Activated T-helper 17 cell treated with anti-CD3 and anti-CD28 coated beads, Interleukin-2, amount 50 U/mL, for 72 hours (primary cell): Measurements from ENCODE around the gene FCRL3. TPM values are rescaled to one million over a fixed set of nuclear protein-coding genes. Genes with fewer than 3 reads are reported as not detected.
"Not testable (repeated sequence)": the region's sequence is repeated elsewhere in the genome, so short reads cannot be mapped to it uniquely, and the experiment has no call there.

Source experiments
- ATAC-seq: fragments of 150-1000 bp; cut with Tn5 transposase; replicated peaks from 2 replicates; pipeline ENCODE4 v1.10.0; 2021; ENCODE audit warnings: mild to moderate bottlenecking, moderate library complexity
- H3K27ac Mint-ChIP-seq: one replicate; pipeline ENCODE4 v1.8.0; 2022; ENCODE audit warnings: mixed read lengths
- H3K27me3 Mint-ChIP-seq: one replicate; pipeline ENCODE4 v1.8.0; 2022; ENCODE audit warnings: mixed read lengths
- H3K36me3 Mint-ChIP-seq: one replicate; pipeline ENCODE4 v1.8.0; 2022; ENCODE audit warnings: low read depth, mild to moderate bottlenecking, mixed read lengths
- H3K4me1 Mint-ChIP-seq: one replicate; pipeline ENCODE4 v1.8.0; 2022; ENCODE audit warnings: mixed read lengths
- H3K4me3 Mint-ChIP-seq: one replicate; pipeline ENCODE4 v1.8.0; 2022; ENCODE audit warnings: mild to moderate bottlenecking, mixed read lengths
- H3K9me3 Mint-ChIP-seq: one replicate; pipeline ENCODE4 v1.8.0; 2022; ENCODE audit warnings: mixed read lengths
- total RNA-seq, 2 donors: library from RNA; stranded (reverse); gene quantifications; one replicate each; pipeline ENCODE4 v1.2.3, GENCODE V29; 2022

The FCRL3 gene, protein sequence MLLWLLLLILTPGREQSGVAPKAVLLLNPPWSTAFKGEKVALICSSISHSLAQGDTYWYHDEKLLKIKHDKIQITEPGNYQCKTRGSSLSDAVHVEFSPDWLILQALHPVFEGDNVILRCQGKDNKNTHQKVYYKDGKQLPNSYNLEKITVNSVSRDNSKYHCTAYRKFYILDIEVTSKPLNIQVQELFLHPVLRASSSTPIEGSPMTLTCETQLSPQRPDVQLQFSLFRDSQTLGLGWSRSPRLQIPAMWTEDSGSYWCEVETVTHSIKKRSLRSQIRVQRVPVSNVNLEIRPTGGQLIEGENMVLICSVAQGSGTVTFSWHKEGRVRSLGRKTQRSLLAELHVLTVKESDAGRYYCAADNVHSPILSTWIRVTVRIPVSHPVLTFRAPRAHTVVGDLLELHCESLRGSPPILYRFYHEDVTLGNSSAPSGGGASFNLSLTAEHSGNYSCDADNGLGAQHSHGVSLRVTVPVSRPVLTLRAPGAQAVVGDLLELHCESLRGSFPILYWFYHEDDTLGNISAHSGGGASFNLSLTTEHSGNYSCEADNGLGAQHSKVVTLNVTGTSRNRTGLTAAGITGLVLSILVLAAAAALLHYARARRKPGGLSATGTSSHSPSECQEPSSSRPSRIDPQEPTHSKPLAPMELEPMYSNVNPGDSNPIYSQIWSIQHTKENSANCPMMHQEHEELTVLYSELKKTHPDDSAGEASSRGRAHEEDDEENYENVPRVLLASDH
- 1 to 10 TPM in 1 of 2 donors, under 1 TPM in 1; 0.41 to 1.1 TPM for total RNA-seq

DNA sequence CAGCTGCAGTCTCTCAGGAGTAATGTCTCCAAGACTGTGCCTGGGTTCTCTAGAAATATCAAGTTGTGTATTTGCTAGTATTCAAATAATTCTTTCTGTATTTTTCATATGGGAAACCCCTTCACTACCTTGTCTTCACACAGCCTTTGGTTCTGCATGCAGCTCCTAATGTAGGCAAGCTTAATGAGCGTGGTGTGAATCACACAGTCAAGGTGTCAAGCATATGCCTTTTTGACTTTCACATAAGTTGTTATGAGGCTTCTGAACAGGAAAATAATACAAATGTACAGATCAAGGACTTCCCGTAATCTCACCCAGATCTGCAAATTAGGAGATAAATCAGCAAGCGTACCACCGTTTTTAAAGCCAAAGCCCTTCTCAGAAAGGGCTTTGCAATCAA, at the start of gene FCRL3:
Gene FCRL3, minus strand, starts transcription at position 38 of the 400 bp plus-strand sequence. CDS start 280 bp downstream, outside the sequence.
- H3K4me1 Mint-ChIP-seq = no peaks in the 10 kb centered on the region
- H3K27me3 Mint-ChIP-seq = peaks cover 43% of the 10 kb centered on the region
- no peak within 1 kb of the TSS for H3K27ac Mint-ChIP-seq
- ATAC-seq = peak; percentile 54
- no peak within 1 kb of the TSS for H3K4me3 Mint-ChIP-seq
- no peaks in the 10 kb centered on the region for H3K36me3 Mint-ChIP-seq
- no peaks in the 10 kb centered on the region for H3K9me3 Mint-ChIP-seq

DNA sequence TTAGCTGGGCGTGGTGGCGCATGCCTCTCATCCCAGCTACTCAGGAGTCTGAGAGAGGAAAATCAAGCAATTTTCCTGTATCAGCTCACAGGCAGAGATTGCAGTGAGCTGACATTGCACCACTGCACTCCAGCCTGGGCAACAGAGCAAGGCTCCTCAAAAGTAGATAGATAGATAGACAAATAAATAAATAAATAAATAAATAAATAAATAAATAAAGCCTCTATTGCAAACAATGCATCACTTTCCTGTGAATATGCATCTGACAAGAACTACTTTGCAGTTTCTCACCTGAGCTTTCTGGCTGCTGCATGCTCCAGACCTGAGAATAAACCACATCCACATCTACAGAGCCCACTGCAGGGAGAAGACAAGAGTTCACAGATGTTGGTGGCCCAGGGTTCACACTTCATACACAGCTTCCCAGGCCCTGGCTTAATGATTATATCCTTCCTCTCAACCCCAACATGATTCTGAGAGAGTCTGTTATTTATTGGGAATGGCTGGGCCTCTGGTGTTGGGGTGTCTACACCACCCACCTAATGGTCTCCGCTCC, 47.8 kb upstream of the FCRL3 start:
- no peak for ATAC-seq
- Mint-ChIP-seq H3K4me3 (no peak overlapping the region), H3K4me1 (no peaks in the 10 kb centered on the region), H3K27me3 (peaks cover 22% of the 10 kb centered on the region), H3K36me3 (no peaks in the 10 kb centered on the region), H3K27ac (no peak overlapping the region), H3K9me3 (no peaks in the 10 kb centered on the region)

DNA sequence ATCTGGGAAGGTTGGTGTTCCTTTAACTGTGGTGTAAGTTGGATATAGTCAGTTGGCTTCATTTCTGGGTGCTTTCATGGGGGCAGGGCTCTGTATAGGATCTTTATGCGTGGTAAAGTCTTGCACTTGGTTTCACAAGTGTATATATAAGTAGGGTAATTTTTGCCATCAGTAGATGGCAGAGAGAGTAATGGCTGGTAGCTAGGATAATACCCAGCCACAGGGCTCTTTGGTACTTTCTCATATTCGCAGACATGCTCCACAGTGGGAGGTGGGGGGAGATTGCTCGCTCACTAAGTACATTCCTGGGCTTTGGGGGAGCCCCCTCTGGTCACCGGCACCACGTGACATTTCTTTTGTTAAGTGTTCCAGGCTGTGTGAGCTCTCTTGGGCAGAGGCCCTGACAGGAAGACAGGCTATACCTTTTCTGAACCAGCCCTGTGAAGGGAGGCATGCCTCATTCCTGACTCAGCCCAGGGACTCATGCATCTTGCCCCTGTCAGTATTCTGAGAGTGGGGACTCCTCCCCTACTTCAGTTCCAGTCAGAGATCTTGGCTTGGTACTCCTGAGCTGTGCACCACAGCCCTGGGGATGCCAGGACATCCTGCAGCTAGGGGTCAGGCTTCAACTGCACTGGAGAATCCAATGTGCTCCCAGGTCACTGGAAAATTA, 38.8 kb upstream of the FCRL3 start:
- H3K4me3 Mint-ChIP-seq = no peak overlapping the region
- H3K9me3 Mint-ChIP-seq = no peaks in the 10 kb centered on the region
- no peaks in the 10 kb centered on the region for H3K36me3 Mint-ChIP-seq
- H3K4me1 Mint-ChIP-seq = no peaks in the 10 kb centered on the region
- ATAC-seq = peak; percentile 28
- peaks cover 9% of the 10 kb centered on the region for H3K27me3 Mint-ChIP-seq
- H3K27ac Mint-ChIP-seq = no peak overlapping the region

DNA sequence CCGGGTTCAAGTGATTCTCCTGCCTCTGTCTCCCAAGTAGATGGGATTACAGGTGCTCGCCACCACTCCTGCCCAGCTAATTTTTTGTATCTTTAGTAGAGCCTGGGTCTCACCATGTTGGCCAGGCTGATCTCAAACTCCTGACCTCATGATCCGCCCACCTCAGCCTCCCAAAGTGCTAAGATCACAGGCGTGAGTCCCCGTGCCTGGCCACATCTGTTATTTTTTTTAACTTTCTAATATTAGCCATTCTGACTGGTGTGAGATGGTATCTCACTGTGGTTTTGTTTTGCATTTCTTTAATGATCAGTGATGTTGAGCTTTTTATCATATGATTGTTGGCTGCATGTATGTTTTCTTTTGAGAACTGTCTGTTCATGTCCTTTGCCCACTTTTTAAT, 35.4 kb upstream of the FCRL3 start:
- not testable (repeated sequence) for ATAC-seq, H3K4me3 Mint-ChIP-seq, H3K9me3 Mint-ChIP-seq, H3K27me3 Mint-ChIP-seq, H3K4me1 Mint-ChIP-seq, H3K27ac Mint-ChIP-seq, H3K36me3 Mint-ChIP-seq

DNA sequence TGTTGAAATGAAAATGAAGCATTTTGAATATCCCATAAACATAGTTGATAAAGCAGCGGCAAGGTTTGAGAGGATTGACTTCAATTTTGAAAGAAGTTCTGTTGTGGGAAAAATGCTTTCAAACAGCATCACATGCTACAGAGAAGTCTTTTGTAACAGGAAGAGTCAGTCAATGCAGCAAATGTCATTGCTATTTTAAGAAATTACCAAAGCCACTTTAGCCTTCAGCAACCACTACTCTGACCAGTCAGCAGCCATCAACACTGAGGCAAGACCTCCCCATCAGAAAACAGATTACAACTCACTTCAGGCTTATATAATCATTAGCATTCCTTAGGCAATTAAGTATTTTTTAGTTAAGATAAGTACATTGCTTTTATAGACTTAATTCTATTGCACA, 33.8 kb upstream of the FCRL3 start:
- Mint-ChIP-seq H3K4me3 (no peak overlapping the region), H3K27me3 (no peaks in the 10 kb centered on the region), H3K4me1 (no peaks in the 10 kb centered on the region), H3K36me3 (no peaks in the 10 kb centered on the region), H3K27ac (no peak overlapping the region), H3K9me3 (no peaks in the 10 kb centered on the region)
- no peak for ATAC-seq

DNA sequence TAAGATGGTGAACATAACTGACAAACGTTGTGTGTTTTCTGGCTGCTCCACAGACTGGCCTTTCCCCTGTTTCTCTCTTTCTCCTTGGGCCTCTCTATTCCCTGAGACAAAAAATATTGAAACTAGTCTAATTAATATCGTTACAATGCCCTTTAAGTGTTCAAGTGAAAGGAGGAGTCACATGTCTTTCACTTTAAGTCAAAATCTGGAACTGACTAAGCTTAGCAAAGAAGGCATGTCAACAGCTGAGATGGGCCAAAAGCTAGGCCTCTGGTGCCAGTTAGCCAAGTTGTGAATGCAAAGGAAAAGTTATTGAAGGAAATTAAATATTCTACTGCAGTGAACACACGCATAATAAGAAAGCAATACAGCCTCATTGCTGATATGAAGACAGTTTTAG, 32.2 kb upstream of the FCRL3 start:
- H3K27me3 Mint-ChIP-seq = no peaks in the 10 kb centered on the region

DNA sequence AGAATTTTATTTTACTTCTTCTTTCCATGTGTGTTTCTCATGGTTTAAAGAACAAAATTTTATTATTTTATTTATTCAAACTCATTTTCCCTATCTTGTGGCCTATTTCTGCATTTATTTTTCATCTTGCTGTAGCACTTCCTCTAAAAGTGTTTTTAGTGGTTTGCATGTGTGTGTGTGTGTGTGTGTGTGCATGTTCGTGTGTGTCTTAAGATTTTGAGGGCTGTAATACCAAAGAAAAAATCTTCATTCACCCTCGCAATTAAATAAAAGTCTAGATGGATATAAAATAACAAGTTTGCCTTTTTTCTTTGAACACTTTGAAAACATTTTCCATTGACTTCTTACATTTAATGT, 24.6 kb upstream of the FCRL3 start:
- no peaks in the 10 kb centered on the region for H3K36me3 Mint-ChIP-seq
- no peak overlapping the region for H3K4me3 Mint-ChIP-seq
- H3K27me3 Mint-ChIP-seq = peaks cover 18% of the 10 kb centered on the region
- no peaks in the 10 kb centered on the region for H3K4me1 Mint-ChIP-seq
- peaks cover 8% of the 10 kb centered on the region for H3K9me3 Mint-ChIP-seq
- H3K27ac Mint-ChIP-seq = peak overlapping the region; percentile 26
- ATAC-seq = no peak

More for the DNA sequence above, 32.2 kb upstream of the FCRL3 start:
- Mint-ChIP-seq H3K4me3 (no peak overlapping the region), H3K36me3 (no peaks in the 10 kb centered on the region), H3K4me1 (no peaks in the 10 kb centered on the region), H3K9me3 (no peaks in the 10 kb centered on the region), H3K27ac (no peak overlapping the region)
- ATAC-seq = peak; percentile 39

DNA sequence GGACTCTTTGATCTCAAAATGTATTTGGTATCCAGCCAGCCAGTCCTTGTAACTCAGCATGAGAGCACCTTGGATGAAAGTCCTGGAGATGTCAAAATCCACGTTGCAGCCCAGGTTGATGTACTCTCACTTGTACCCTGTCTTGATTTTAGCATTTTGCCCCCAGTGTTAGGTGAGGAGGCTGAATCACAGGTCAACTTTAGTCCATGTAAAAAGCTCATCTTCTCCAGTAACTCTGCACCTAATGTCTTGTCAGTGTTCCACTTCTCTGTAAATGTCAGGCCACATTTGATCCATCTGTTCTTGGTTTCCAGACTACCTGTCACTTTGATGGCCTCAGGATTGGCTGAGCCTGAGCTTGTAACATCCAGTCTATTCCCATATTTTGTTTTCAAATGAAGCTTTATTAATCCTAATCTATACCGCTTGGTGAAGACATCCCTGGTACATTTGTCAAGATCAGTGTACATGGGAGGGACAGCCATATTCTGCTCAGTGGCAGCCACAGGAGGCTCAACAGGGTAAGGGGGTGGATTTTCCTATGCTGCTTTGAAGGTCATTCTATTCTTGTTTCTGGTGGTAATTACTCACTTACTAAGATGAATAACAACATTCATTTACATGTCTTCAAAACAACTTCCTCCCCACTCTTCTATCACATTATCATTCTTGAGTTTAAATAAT, 24.1 kb upstream of the FCRL3 start:
- peak overlapping the region; percentile 26 for H3K27ac Mint-ChIP-seq
- H3K36me3 Mint-ChIP-seq = no peaks in the 10 kb centered on the region
- peaks cover 19% of the 10 kb centered on the region for H3K27me3 Mint-ChIP-seq
- H3K9me3 Mint-ChIP-seq = peaks cover 8% of the 10 kb centered on the region
- H3K4me1 Mint-ChIP-seq = no peaks in the 10 kb centered on the region
- ATAC-seq = peak; percentile 60
- no peak overlapping the region for H3K4me3 Mint-ChIP-seq

DNA sequence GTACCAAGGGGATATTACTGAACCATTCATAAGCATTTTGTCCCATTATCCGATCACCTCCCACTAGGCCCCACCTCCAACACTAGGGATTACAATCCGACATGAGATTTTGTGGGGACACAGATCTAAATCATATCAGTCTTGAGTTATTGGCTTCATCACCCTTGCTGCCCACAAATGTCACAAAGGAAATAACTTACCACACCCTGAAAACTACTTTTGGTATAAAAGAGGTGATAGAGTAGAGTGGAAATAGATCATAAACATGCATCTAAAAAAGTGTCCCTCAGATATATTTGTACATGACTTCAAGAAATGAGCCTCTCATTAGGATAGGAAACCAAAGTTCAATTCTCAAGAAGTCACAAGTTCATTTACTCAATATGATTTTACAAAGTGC, 22.6 kb upstream of the FCRL3 start:
- Mint-ChIP-seq H3K36me3 (no peaks in the 10 kb centered on the region), H3K4me3 (no peak overlapping the region), H3K9me3 (peaks cover 8% of the 10 kb centered on the region), H3K27ac (no peak overlapping the region), H3K27me3 (peaks cover 23% of the 10 kb centered on the region), H3K4me1 (no peaks in the 10 kb centered on the region)
- ATAC-seq = no peak

DNA sequence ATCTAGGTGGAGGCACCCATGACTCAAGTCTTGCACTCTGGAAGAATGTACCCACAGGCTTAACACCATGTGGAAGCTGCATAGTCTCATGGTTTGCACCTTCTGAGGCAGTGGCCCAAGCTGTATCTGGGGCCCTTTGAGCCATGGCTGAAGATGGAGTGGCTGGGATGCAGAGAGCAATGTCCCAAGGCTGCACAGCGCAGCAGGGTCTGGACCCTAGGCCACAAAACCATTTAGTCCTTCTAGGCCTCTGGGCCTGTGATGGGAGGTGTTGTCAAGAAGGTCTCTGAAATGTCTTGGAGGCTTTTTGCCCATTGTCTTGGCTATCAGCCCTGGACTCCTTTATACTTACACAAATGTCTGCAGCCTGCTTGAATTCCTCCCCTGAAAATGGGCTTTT, 21.4 kb upstream of the FCRL3 start:
- H3K4me1 Mint-ChIP-seq = no peaks in the 10 kb centered on the region
- H3K9me3 Mint-ChIP-seq = peaks cover 8% of the 10 kb centered on the region
- H3K36me3 Mint-ChIP-seq = no peaks in the 10 kb centered on the region
- ATAC-seq = no peak
- peaks cover 18% of the 10 kb centered on the region for H3K27me3 Mint-ChIP-seq
- H3K4me3 Mint-ChIP-seq = no peak overlapping the region
- H3K27ac Mint-ChIP-seq = no peak overlapping the region

DNA sequence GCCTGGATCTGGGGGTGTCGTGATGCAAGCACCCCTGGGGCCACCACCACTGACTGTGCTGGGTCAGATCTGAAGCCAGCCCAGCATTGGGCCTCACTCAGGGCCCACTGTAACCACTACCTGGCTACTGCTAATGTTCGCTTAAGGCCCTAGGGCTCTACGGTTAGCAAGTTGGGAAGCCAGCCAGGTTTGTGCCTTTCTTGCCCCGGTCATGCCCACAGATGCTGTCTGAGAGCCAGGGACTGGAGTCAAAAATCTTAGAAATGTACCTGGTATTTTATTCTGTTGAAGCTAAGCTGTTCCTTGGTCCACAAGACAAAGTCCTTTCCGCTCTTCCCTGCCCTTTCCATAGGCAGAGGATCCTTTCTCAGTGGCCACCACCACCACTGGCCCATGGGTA, 15.2 kb upstream of the FCRL3 start:
- Mint-ChIP-seq H3K9me3 (peaks cover 1% of the 10 kb centered on the region), H3K4me1 (no peaks in the 10 kb centered on the region), H3K4me3 (no peak overlapping the region), H3K36me3 (no peaks in the 10 kb centered on the region), H3K27ac (no peak overlapping the region), H3K27me3 (peaks cover 10% of the 10 kb centered on the region)
- ATAC-seq = no peak

DNA sequence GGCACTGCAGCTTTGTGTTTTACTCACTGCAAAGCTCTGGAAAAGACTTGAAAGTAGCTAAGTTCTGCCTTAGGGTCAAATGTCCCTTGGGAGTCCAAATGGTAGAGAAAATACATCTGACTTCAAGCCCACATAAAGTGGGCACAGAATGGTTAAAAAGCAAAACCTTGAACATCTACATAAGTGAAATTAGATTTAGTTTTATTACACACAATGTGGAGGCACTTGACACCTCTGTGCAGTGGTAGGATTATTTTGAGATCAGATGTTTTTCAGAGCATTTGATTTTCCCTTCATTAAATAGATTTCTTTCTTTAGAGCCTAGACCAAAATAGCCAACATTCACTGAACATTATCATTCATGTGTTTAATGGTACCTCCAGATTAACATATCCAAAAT, 11.2 kb upstream of the FCRL3 start:
- Mint-ChIP-seq H3K27me3 (peaks cover 3% of the 10 kb centered on the region), H3K27ac (no peak overlapping the region), H3K4me1 (no peaks in the 10 kb centered on the region), H3K4me3 (no peak overlapping the region), H3K36me3 (no peaks in the 10 kb centered on the region), H3K9me3 (no peaks in the 10 kb centered on the region)
- no peak for ATAC-seq

DNA sequence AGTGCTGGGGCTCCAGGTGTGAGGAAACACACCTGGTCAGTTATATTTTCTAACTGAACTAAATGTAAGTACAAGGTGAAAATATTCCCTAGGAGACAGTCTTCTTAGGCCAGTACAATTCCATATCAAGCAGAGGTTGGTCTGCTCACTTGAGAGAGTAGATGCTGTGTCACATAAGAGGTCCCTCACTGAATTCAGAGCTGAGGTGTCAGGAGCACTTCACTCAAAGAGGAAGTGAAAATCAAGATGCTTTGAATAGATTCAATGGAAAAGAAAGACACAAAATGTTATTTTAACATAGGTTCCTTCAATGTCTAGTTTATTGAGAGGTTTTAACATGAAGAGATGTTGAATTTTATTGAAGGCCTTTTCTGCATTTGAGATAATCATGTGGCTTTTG, 4.3 kb upstream of the FCRL3 start:
- Mint-ChIP-seq H3K27ac (no peak overlapping the region), H3K4me1 (no peaks in the 10 kb centered on the region), H3K9me3 (no peaks in the 10 kb centered on the region), H3K36me3 (no peaks in the 10 kb centered on the region), H3K27me3 (peaks cover 19% of the 10 kb centered on the region), H3K4me3 (no peak overlapping the region)
- no peak for ATAC-seq

DNA sequence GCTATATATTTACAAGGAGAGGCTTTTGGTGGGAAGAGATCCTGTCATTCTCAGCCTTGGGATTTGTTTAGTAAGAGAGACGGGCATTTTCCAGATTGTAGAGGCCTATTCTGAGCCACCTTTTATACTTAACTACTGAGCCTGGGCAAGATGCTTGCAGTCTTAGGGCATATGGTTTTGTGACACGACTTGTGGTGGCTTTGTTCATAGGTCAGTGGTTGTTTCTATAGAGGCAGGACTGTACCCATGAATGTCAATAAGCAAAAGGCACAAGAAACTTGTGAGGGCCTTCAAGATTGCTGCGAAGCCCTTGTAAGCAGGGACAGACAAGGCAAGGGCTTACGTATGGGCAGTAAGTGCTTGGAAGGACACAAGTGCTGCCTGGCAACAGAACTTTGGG, 3.4 kb upstream of the FCRL3 start:
- H3K27ac Mint-ChIP-seq = no peak overlapping the region
- H3K27me3 Mint-ChIP-seq = peaks cover 27% of the 10 kb centered on the region
- no peak overlapping the region for H3K4me3 Mint-ChIP-seq
- no peaks in the 10 kb centered on the region for H3K9me3 Mint-ChIP-seq
- H3K36me3 Mint-ChIP-seq = no peaks in the 10 kb centered on the region
- no peaks in the 10 kb centered on the region for H3K4me1 Mint-ChIP-seq
- no peak for ATAC-seq
